Peyer's patch (tissue), 4 donors: ENCODE results near the gene REELD1. TPM values are rescaled to one million over a fixed set of nuclear protein-coding genes. Genes with fewer than 3 reads are reported as not detected.

Experiments
- DNase-seq, 3 donors: peaks; one replicate each; pipeline ENCODE4 v3.0.0-alpha.2; 2017 to 2019
- H3K27ac ChIP-seq, 4 donors: fragments of 200-600 bp; sonication (generic); one replicate each; pipeline ENCODE4 v1.5.1; 2016 to 2019
- H3K27me3 ChIP-seq, 2 donors: fragments of 200-600 bp; sonication (generic); one replicate each; pipeline ENCODE4 v1.5.1; 2019
- H3K36me3 ChIP-seq, 3 donors: fragments of 200-600 bp; sonication (generic); one replicate each; pipeline ENCODE4 v1.5.1; 2016 to 2019
- H3K4me1 ChIP-seq, 4 donors: fragments of 200-600 bp; sonication (generic); one replicate each; pipeline ENCODE4 v1.5.1; 2016 to 2019
- H3K4me3 ChIP-seq, 4 donors: fragments of 200-600 bp; sonication (generic); 1 replicate in 3 of 4; 2 replicates in 1 of 4; pipeline ENCODE4 v1.5.1; 2016 to 2019; ENCODE audit warnings: mild to moderate bottlenecking in 1 of 4
- H3K9me3 ChIP-seq, 4 donors: fragments of 200-600 bp; sonication (generic); one replicate each; pipeline ENCODE4 v1.5.1; 2016 to 2019; ENCODE audit warnings: mild to moderate bottlenecking in 1 of 4
- POLR2A ChIP-seq, 2 donors: fragments of 450-650 bp; IDR thresholded peaks; one replicate each; pipeline ENCODE4 v1.5.1; 2017; ENCODE audit warnings: antibody characterized with exemption in 2 of 2, mild to moderate bottlenecking in 2 of 2, moderate library complexity in 2 of 2
- total RNA-seq, 4 donors: library from RNA; depleted of rRNA; stranded (reverse); fragments of >200 nt; gene quantifications; one replicate each; pipeline ENCODE4 v1.1.0, GENCODE V29; 2016
- TF ChIP-seq, protein P1 (sequence below), 6 experiments: fragments of 450-650 bp in 4 of 6; fragments of 200-600 bp in 2 of 6; sonication (generic) in 1 of 6; IDR thresholded peaks; one replicate each; pipeline ENCODE4 v1.5.1; 2017 to 2019; ENCODE audit warnings: antibody characterized with exemption in 6 of 6, mild to moderate bottlenecking in 3 of 6, moderate library complexity in 1 of 6

The REELD1 gene
- total RNA-seq = 1 to 10 TPM in 1 of 4 donors, under 1 TPM in 2, not detected in 1; 0.35 to 1.7 (median 0.80) TPM

DNA sequence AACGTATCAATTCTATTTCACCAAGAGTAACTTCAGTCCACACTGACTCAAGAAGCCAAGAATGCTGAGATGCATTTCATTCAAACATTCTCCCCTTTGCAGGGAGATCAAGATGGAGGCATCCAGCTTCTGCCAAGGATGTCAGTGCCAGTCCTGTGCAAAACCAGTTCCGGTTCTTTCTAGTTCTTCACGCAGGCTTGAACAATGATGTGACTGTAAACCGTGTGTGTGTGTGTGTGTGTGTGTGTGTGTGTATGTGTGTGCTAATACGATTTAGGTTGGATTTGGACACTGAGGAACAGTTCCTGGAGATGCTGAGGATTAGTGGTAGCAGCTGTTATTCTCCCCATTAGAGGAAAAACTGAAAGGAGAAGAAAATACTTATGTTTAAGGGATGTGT is at the start of gene REELD1:
Gene REELD1 (plus strand): TSS at position 301 of the 400 bp plus-strand sequence. CDS start 2,415 bp downstream, outside the sequence.
- no peaks in the 10 kb centered on the region for H3K27me3 ChIP-seq
- H3K4me3 ChIP-seq = no peak within 1 kb of the TSS
- no peak for TF ChIP-seq POLR2A (IDR thresholded peaks at IDR 0.05)
- TF ChIP-seq, protein P1, sequence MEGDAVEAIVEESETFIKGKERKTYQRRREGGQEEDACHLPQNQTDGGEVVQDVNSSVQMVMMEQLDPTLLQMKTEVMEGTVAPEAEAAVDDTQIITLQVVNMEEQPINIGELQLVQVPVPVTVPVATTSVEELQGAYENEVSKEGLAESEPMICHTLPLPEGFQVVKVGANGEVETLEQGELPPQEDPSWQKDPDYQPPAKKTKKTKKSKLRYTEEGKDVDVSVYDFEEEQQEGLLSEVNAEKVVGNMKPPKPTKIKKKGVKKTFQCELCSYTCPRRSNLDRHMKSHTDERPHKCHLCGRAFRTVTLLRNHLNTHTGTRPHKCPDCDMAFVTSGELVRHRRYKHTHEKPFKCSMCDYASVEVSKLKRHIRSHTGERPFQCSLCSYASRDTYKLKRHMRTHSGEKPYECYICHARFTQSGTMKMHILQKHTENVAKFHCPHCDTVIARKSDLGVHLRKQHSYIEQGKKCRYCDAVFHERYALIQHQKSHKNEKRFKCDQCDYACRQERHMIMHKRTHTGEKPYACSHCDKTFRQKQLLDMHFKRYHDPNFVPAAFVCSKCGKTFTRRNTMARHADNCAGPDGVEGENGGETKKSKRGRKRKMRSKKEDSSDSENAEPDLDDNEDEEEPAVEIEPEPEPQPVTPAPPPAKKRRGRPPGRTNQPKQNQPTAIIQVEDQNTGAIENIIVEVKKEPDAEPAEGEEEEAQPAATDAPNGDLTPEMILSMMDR (IDR thresholded peaks at IDR 0.05) = no peak
- no peak for DNase-seq
- no peaks in the 10 kb centered on the region for H3K9me3 ChIP-seq
- no peak within 1 kb of the TSS for H3K27ac ChIP-seq
- H3K36me3 ChIP-seq = no peaks in the 10 kb centered on the region
- no peaks in the 10 kb centered on the region for H3K4me1 ChIP-seq

DNA sequence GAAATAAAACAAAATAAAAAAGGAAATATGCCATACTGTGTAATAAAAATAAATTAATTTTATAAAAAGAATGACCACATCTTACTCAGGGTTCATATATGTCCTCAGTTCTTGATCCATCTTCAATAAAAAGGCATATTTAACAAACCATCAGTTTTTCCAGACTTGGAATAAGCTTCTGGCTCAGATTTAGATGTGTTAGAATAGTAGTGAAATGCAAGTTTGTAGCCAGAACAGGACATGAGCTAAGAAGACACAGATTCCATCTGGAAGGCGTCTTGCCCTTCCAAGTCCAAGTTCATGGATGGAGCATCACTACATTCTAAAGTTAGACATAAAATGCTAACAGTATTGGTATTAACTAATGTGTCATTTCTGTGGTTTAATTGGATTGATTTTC is 49.1 kb upstream of the REELD1 start:
- Histone ChIP-seq H3K4me1 (no peaks in the 10 kb centered on the region), H3K36me3 (no peaks in the 10 kb centered on the region), H3K27me3 (no peaks in the 10 kb centered on the region), H3K9me3 (peaks cover 0 to 3% (median 0%) of the 10 kb centered on the region in 4 donors), H3K4me3 (no peak overlapping the region), H3K27ac (no peak overlapping the region)
- DNase-seq = no peak
- TF ChIP-seq, protein P1 (IDR thresholded peaks at IDR 0.05) = no peak
- no peak for TF ChIP-seq POLR2A (IDR thresholded peaks at IDR 0.05)

DNA sequence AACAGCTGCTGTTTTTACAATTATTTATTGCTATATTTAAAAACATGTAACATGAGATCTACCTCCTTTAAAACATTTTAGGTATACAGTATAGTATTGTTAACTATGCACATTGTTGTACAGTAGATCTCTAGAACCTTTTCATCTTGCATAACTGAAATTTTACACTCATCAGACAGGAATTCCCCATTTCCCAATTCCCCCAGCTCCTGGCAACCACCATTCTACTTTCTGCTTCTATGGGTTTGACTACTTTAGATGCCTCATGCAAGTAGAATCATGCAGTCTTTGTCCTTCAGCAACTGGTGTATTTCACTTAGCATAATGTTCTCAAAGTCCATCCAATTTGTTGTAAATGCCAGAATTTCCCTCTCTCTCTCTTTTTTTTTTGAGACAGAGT is 48.5 kb upstream of the REELD1 start:
- H3K4me3 ChIP-seq = no peak overlapping the region
- H3K4me1 ChIP-seq = no peaks in the 10 kb centered on the region
- no peak overlapping the region for H3K27ac ChIP-seq
- H3K9me3 ChIP-seq = peaks cover 0 to 3% (median 0%) of the 10 kb centered on the region in 4 donors
- no peak for DNase-seq
- no peaks in the 10 kb centered on the region for H3K36me3 ChIP-seq
- H3K27me3 ChIP-seq = peaks cover 0 to 3% of the 10 kb centered on the region in 2 donors
- no peak for TF ChIP-seq POLR2A (IDR thresholded peaks at IDR 0.05)
- TF ChIP-seq, protein P1 (IDR thresholded peaks at IDR 0.05) = no peak

DNA sequence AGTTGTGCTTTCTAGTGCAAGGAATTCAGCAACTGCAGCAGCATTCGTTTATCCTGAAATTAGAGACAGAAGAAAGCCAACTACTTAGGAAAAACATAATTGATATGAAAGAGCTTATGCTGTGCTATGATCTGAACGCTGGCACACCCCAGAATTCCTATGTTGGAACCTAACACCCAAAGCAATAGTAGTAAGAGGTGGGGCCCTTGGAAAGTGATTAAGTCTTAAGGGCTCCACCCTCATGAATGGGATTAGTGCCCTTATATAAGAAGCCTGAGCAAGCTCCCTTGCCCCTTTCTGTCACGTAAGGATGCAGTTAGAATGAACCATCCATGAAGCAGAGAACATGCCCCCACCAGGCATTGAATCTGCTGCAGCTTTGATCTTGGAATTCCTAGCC is 44.2 kb upstream of the REELD1 start:
- H3K36me3 ChIP-seq = no peaks in the 10 kb centered on the region
- no peaks in the 10 kb centered on the region for H3K9me3 ChIP-seq
- H3K4me3 ChIP-seq = no peak overlapping the region
- no peaks in the 10 kb centered on the region for H3K4me1 ChIP-seq
- H3K27me3 ChIP-seq = peaks cover 0 to 3% of the 10 kb centered on the region in 2 donors
- TF ChIP-seq, protein P1 (IDR thresholded peaks at IDR 0.05) = no peak
- DNase-seq = no peak
- H3K27ac ChIP-seq = no peak overlapping the region

DNA sequence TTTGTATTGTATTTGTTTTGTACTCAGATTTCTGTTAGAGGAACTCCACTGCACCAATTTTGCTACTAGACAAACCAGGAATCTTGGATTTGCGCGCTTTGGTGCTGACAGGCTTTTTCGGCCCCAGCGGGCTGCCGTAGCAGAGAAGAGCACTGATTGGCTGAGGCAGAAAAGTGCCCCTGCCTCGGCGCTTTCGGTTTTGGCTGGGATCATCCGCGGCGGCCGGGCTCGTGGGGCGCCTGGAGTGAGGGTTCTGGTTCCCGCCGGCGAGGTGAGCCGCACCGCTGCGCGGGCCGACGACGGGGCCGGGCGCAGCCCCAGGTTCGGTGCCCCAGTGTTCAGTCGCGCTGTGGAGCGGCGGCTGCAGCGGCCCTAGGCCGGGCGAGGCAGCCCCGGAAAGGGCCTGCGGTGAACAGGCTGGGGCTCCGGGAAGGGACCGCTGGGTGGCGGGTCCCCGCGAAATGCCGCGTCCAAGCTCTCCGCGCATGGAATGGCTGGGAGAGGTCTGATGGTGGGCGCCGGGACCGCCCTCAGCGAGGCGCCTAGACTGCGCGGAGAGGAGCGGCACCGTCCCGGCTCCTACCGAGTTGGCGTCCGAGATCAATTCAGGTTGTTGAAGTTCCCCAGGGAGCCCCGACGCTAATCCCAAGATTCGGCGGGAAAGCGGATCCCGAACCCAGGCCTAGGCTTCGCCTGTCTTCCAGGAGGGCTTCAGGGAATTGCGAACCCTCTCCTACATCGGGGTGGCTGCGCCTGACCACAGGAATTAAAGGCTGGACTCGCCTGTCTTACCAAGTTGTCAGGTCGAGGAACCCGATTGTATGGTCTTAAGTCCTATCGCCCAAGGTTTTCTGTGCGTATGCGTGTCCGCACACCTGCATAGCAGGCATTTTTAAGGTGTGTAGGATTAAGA is 38.5 kb upstream of the REELD1 start, which contains the start of gene LSM6:
Gene LSM6 (plus strand): TSS at position 178 of the 913 bp plus-strand sequence. CDS start 7,204 bp downstream, outside the sequence.
- Histone ChIP-seq H3K9me3 (no peaks in the 10 kb centered on the region), H3K27ac (peak within 1 kb of the TSS; percentile 85 to 94 (median 90)), H3K36me3 (no peaks in the 10 kb centered on the region), H3K4me1 (peaks cover 0 to 27% (median 6%) of the 10 kb centered on the region in 4 donors), H3K4me3 (peak within 1 kb of the TSS; percentile 72 to 94 (median 83)), H3K27me3 (no peaks in the 10 kb centered on the region)
- peak; percentile 85 to 95 (median 91) for DNase-seq
- TF ChIP-seq, protein P1 (IDR thresholded peaks at IDR 0.05) = peak in 2 of 6 experiments; percentile 17 to 18
- peak; percentile 55 to 67 for TF ChIP-seq POLR2A (IDR thresholded peaks at IDR 0.05)
